ENCODE data around the gene SHISA9. TPM values are rescaled to one million over a fixed set of nuclear protein-coding genes. Genes with fewer than 3 reads are reported as not detected.

Gene SHISA9
- polyA plus RNA-seq, 3 donors = 0.01 TPM; not detected in 2

DNA sequence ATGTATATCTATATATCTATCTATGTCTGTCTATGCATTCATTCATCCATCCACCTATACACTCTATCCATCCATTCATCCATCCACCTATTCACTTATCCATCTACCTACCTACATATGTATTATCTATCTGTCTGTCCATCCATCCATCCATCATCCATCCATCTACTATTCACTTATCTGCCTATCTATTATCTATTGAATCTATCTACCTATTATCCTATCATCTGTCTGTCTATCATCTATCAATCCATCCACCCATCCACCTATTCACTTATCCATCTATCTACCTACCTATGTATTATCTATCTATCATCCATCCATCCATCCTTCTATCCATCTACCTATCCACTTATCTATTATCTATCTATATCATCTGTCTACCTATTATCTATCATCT lies 302.3 kb downstream of the SHISA9 start:
- Histone ChIP-seq H3K79me2 (ENCODE audit: insufficient read depth, low read length) (no peaks in the 10 kb centered on the region), H3K27me3 (ENCODE audit: control insufficient read depth in 2 of 2, insufficient read depth in 2 of 2, low read length in 2 of 2) (no peaks in the 10 kb centered on the region), H3K9ac (ENCODE audit: insufficient read depth, low read length, poor library complexity, severe bottlenecking) (no peak overlapping the region), H2AFZ (ENCODE audit: insufficient read depth, low read depth, low read length, poor library complexity, severe bottlenecking) (no peak overlapping the region), H3K9me3 (replicated peaks in 1 of 2; ENCODE audit: control insufficient read depth in 1 of 2, insufficient read depth in 1 of 2, low read length in 2 of 2) (no peaks in the 10 kb centered on the region), H3K27ac (ENCODE audit: low read depth in 1 of 2, low read length in 2 of 2) (no peak overlapping the region), H3K36me3 (replicated peaks in 1 of 2; ENCODE audit: control insufficient read depth in 1 of 2, insufficient read depth in 2 of 2, low read length in 2 of 2) (no peaks in the 10 kb centered on the region), H3K4me3 (replicated peaks in 1 of 3; ENCODE audit: low read depth in 2 of 3, low read length in 3 of 3) (no peak overlapping the region), H3K4me1 (ENCODE audit: control insufficient read depth in 1 of 2, insufficient read depth in 2 of 2, low read length in 2 of 2) (no peaks in the 10 kb centered on the region), H4K20me1 (ENCODE audit: insufficient read depth, low read length) (no peaks in the 10 kb centered on the region), H3K4me2 (replicated peaks; ENCODE audit: extremely low read depth, low read length, poor library complexity, severe bottlenecking) (no peak overlapping the region)
- intact Hi-C loops (cut with micrococcal nuclease) = no loop called here
- TF ChIP-seq, protein P1, sequence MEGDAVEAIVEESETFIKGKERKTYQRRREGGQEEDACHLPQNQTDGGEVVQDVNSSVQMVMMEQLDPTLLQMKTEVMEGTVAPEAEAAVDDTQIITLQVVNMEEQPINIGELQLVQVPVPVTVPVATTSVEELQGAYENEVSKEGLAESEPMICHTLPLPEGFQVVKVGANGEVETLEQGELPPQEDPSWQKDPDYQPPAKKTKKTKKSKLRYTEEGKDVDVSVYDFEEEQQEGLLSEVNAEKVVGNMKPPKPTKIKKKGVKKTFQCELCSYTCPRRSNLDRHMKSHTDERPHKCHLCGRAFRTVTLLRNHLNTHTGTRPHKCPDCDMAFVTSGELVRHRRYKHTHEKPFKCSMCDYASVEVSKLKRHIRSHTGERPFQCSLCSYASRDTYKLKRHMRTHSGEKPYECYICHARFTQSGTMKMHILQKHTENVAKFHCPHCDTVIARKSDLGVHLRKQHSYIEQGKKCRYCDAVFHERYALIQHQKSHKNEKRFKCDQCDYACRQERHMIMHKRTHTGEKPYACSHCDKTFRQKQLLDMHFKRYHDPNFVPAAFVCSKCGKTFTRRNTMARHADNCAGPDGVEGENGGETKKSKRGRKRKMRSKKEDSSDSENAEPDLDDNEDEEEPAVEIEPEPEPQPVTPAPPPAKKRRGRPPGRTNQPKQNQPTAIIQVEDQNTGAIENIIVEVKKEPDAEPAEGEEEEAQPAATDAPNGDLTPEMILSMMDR (IDR thresholded peaks at IDR 0.05) = peak; percentile 19
- peaks cover 0 to 2% (median 0%) of the 10 kb centered on the region in 3 donors for H3K27me3 Mint-ChIP-seq (ENCODE audit: low read depth in 3 of 3)
- DNase-seq = no peak
- peaks cover 0 to 6% (median 0%) of the 10 kb centered on the region in 7 donors for H3K9me3 Mint-ChIP-seq
- no peaks in the 10 kb centered on the region for H3K36me3 Mint-ChIP-seq
- H3K4me3 Mint-ChIP-seq = no peak overlapping the region
- no peaks in the 10 kb centered on the region for H3K4me1 Mint-ChIP-seq
- H3K27ac Mint-ChIP-seq = no peak overlapping the region

DNA sequence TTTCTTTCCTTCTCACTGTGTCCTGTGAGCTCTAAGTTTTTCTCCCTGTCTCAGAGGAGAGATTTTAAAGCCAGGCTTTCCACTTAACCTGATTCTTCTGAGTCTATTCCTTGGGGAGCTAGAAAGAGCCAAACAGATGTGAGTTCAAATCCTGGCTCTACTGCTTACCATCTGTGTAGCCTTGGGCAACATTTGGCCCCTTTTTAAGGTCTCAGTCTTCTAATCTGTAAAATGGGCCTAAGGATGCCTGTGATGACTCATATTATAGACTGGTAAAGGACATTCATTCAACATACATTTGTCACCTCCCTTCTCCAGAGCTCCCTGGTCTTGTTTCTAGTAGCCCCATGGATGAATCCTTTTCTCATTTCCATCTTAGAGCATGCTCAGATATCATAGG lies 304.0 kb downstream of the SHISA9 start:
- H3K4me3 Mint-ChIP-seq = no peak overlapping the region
- H3K27me3 Mint-ChIP-seq (ENCODE audit: low read depth in 3 of 3) = peaks cover 0 to 2% (median 0%) of the 10 kb centered on the region in 3 donors
- Histone ChIP-seq H3K9me3 (replicated peaks in 1 of 2; ENCODE audit: control insufficient read depth in 1 of 2, insufficient read depth in 1 of 2, low read length in 2 of 2) (no peaks in the 10 kb centered on the region), H3K4me2 (replicated peaks; ENCODE audit: extremely low read depth, low read length, poor library complexity, severe bottlenecking) (no peak overlapping the region), H3K79me2 (ENCODE audit: insufficient read depth, low read length) (no peaks in the 10 kb centered on the region), H4K20me1 (ENCODE audit: insufficient read depth, low read length) (no peaks in the 10 kb centered on the region), H3K4me1 (ENCODE audit: control insufficient read depth in 1 of 2, insufficient read depth in 2 of 2, low read length in 2 of 2) (no peaks in the 10 kb centered on the region), H3K36me3 (replicated peaks in 1 of 2; ENCODE audit: control insufficient read depth in 1 of 2, insufficient read depth in 2 of 2, low read length in 2 of 2) (no peaks in the 10 kb centered on the region), H3K27me3 (ENCODE audit: control insufficient read depth in 2 of 2, insufficient read depth in 2 of 2, low read length in 2 of 2) (no peaks in the 10 kb centered on the region), H2AFZ (ENCODE audit: insufficient read depth, low read depth, low read length, poor library complexity, severe bottlenecking) (no peak overlapping the region), H3K9ac (ENCODE audit: insufficient read depth, low read length, poor library complexity, severe bottlenecking) (no peak overlapping the region), H3K4me3 (replicated peaks in 1 of 3; ENCODE audit: low read depth in 2 of 3, low read length in 3 of 3) (no peak overlapping the region), H3K27ac (ENCODE audit: low read depth in 1 of 2, low read length in 2 of 2) (no peak overlapping the region)
- peaks cover 0 to 6% (median 0%) of the 10 kb centered on the region in 7 donors for H3K9me3 Mint-ChIP-seq
- H3K27ac Mint-ChIP-seq = no peak overlapping the region
- H3K4me1 Mint-ChIP-seq = no peaks in the 10 kb centered on the region
- intact Hi-C loops (cut with micrococcal nuclease) = no loop called here
- H3K36me3 Mint-ChIP-seq = no peaks in the 10 kb centered on the region
- TF ChIP-seq, protein P1 (IDR thresholded peaks at IDR 0.05) = no peak
- DNase-seq = no peak

Measured in CD14-positive monocyte (primary cell).